Thyroid gland (tissue), 4 donors: ENCODE data around the gene FARS2.

Source experiments
- CTCF ChIP-seq, 6 experiments: fragments of 200-600 bp in 3 of 6; fragments of 450-650 bp in 3 of 6; sonication (generic) in 3 of 6; IDR thresholded peaks; one replicate each; pipeline ENCODE4 v1.5.1; 2016 to 2019; ENCODE audit warnings: antibody characterized with exemption in 6 of 6, mild to moderate bottlenecking in 2 of 6, inconsistent platforms in 1 of 6, moderate library complexity in 1 of 6
- POLR2A ChIP-seq, 2 donors: fragments of 450-650 bp; IDR thresholded peaks; one replicate each; pipeline ENCODE4 v1.6.1; 2017; ENCODE audit warnings: antibody characterized with exemption in 2 of 2, mild to moderate bottlenecking in 2 of 2, moderate library complexity in 1 of 2

GRCh38 chr6:5706124-5707033 lies 445.1 kb downstream of the FARS2 start:
- TF ChIP-seq CTCF (IDR thresholded peaks at IDR 0.05), result no peak
- TF ChIP-seq POLR2A (IDR thresholded peaks at IDR 0.05), result no peak
